Neural cell (in vitro differentiated cells): ENCODE data around the gene NPSR1.
"Not testable (repeated sequence)": the region's sequence is repeated elsewhere in the genome, so short reads cannot be mapped to it uniquely, and the experiment has no call there.

Source experiments
- EZH2 ChIP-seq: fragments of 200-600, 300-800 bp; shearing (Covaris generic), sonication (generic); IDR thresholded peaks from 2 replicates; pipeline ENCODE4 v1.6.1; 2014; ENCODE audit warnings: antibody characterized with exemption, low read length, borderline replicate concordance, mild to moderate bottlenecking; ENCODE audit not compliant: insufficient read depth, poor library complexity, severe bottlenecking
- RAD21 ChIP-seq: fragments of 450-650 bp; conservative IDR thresholded peaks from 2 replicates; pipeline ENCODE4 v1.6.1; 2014; ENCODE audit warnings: antibody characterized with exemption, mild to moderate bottlenecking, moderate library complexity
- TAF1 ChIP-seq: IDR thresholded peaks from 2 replicates; pipeline ENCODE4 v1.6.1; 2012; ENCODE audit warnings: low read depth
- TF ChIP-seq, protein P1 (sequence below): IDR thresholded peaks from 2 replicates; pipeline ENCODE4 v1.6.1; 2012; ENCODE audit warnings: borderline replicate concordance
- TF ChIP-seq, protein P2 (sequence below): fragments of 450-650 bp; IDR thresholded peaks from 2 replicates; pipeline ENCODE4 v1.5.1; 2014; ENCODE audit warnings: antibody characterized with exemption, mild to moderate bottlenecking, moderate library complexity; ENCODE audit not compliant: poor library complexity, severe bottlenecking

DNA sequence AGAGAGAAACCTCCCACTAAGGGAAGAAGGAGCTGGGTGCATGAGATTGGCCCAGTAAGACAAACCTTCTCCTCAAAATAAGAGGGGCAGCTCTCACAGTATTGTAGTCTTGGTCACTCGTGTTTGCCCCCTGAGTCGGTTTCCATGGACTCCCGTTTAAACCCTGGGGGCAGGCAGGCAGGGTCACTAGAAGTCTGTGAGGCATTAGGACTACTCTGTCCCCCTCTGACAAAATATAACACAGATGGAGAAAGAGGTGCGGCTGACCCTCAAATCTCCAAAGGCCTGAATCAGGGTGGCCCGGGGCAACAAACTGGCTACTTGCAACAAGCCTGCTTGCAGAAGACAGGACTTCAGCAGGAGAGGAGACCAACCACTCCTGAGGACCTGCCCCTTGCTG, 210.6 kb downstream of the NPSR1 start:
- TF ChIP-seq TAF1, EZH2, RAD21: not testable (repeated sequence)
- TF ChIP-seq, protein P1, sequence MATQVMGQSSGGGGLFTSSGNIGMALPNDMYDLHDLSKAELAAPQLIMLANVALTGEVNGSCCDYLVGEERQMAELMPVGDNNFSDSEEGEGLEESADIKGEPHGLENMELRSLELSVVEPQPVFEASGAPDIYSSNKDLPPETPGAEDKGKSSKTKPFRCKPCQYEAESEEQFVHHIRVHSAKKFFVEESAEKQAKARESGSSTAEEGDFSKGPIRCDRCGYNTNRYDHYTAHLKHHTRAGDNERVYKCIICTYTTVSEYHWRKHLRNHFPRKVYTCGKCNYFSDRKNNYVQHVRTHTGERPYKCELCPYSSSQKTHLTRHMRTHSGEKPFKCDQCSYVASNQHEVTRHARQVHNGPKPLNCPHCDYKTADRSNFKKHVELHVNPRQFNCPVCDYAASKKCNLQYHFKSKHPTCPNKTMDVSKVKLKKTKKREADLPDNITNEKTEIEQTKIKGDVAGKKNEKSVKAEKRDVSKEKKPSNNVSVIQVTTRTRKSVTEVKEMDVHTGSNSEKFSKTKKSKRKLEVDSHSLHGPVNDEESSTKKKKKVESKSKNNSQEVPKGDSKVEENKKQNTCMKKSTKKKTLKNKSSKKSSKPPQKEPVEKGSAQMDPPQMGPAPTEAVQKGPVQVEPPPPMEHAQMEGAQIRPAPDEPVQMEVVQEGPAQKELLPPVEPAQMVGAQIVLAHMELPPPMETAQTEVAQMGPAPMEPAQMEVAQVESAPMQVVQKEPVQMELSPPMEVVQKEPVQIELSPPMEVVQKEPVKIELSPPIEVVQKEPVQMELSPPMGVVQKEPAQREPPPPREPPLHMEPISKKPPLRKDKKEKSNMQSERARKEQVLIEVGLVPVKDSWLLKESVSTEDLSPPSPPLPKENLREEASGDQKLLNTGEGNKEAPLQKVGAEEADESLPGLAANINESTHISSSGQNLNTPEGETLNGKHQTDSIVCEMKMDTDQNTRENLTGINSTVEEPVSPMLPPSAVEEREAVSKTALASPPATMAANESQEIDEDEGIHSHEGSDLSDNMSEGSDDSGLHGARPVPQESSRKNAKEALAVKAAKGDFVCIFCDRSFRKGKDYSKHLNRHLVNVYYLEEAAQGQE, result not testable (repeated sequence)
- TF ChIP-seq, protein P2, sequence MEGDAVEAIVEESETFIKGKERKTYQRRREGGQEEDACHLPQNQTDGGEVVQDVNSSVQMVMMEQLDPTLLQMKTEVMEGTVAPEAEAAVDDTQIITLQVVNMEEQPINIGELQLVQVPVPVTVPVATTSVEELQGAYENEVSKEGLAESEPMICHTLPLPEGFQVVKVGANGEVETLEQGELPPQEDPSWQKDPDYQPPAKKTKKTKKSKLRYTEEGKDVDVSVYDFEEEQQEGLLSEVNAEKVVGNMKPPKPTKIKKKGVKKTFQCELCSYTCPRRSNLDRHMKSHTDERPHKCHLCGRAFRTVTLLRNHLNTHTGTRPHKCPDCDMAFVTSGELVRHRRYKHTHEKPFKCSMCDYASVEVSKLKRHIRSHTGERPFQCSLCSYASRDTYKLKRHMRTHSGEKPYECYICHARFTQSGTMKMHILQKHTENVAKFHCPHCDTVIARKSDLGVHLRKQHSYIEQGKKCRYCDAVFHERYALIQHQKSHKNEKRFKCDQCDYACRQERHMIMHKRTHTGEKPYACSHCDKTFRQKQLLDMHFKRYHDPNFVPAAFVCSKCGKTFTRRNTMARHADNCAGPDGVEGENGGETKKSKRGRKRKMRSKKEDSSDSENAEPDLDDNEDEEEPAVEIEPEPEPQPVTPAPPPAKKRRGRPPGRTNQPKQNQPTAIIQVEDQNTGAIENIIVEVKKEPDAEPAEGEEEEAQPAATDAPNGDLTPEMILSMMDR, result not testable (repeated sequence)
